Activated naive CD8-positive, alpha-beta T cell treated with anti-CD3 and anti-CD28 coated beads for 36 hours (primary cell): ENCODE results near the gene MATCAP1. TPM values are rescaled to one million over a fixed set of nuclear protein-coding genes. Genes with fewer than 3 reads are reported as not detected.
A peak's percentile ranks its signal among the peaks of the same experiment; 100 is the strongest.

Experiments
- DNase-seq: peaks from one replicate; pipeline ENCODE4 v3.0.0; 2021
- H3K27ac Mint-ChIP-seq: one replicate; pipeline ENCODE4 v1.8.0; 2022; ENCODE audit warnings: mild to moderate bottlenecking, moderate library complexity, mixed read lengths
- H3K27me3 Mint-ChIP-seq: one replicate; pipeline ENCODE4 v1.8.0; 2022; ENCODE audit warnings: mild to moderate bottlenecking, mixed read lengths
- H3K36me3 Mint-ChIP-seq: one replicate; pipeline ENCODE4 v1.8.0; 2021; ENCODE audit warnings: mild to moderate bottlenecking, mixed read lengths
- H3K4me1 Mint-ChIP-seq: one replicate; pipeline ENCODE4 v1.8.0; 2021; ENCODE audit warnings: mixed read lengths
- H3K4me3 Mint-ChIP-seq: one replicate; pipeline ENCODE4 v1.8.0; 2022; ENCODE audit warnings: mild to moderate bottlenecking, moderate library complexity, mixed read lengths
- H3K9me3 Mint-ChIP-seq: one replicate; pipeline ENCODE4 v1.8.0; 2022; ENCODE audit warnings: mixed read lengths
- total RNA-seq, 2 experiments: library from RNA; stranded (reverse); gene quantifications; one replicate each; pipeline ENCODE4 v1.2.3, GENCODE V29; 2021

Gene MATCAP1
- total RNA-seq, 2 experiments from 2014 or later, result 15.8 to 16.7 TPM

- no peak overlapping the region for H3K4me3 Mint-ChIP-seq
- H3K9me3 Mint-ChIP-seq, result no peaks in the 10 kb centered on the region
- H3K36me3 Mint-ChIP-seq, result peaks cover 15% of the 10 kb centered on the region
- H3K4me1 Mint-ChIP-seq, result peaks cover 27% of the 10 kb centered on the region
- peaks cover 65% of the 10 kb centered on the region for H3K27me3 Mint-ChIP-seq
- no peak overlapping the region for H3K27ac Mint-ChIP-seq
- peak; percentile 60 for DNase-seq
These were observed 20.4 kb downstream of the MATCAP1 start for GRCh38 chr16:67163164-67163998.

- Mint-ChIP-seq H3K4me1 (peaks cover 32% of the 10 kb centered on the region), H3K4me3 (peak overlapping the region; percentile 18), H3K27ac (no peak overlapping the region), H3K36me3 (peaks cover 18% of the 10 kb centered on the region), H3K9me3 (no peaks in the 10 kb centered on the region), H3K27me3 (peaks cover 58% of the 10 kb centered on the region)
- no peak for DNase-seq
These were observed 21.1 kb downstream of the MATCAP1 start for GRCh38 chr16:67162506-67163163.

GRCh38 chr16:67161595-67162058, 22.1 kb downstream of the MATCAP1 start:
- Mint-ChIP-seq H3K4me3 (peak overlapping the region; percentile 34), H3K27me3 (peaks cover 47% of the 10 kb centered on the region), H3K27ac (no peak overlapping the region), H3K36me3 (peaks cover 15% of the 10 kb centered on the region), H3K9me3 (no peaks in the 10 kb centered on the region), H3K4me1 (peaks cover 36% of the 10 kb centered on the region)
- no peak for DNase-seq

- Mint-ChIP-seq H3K27ac (peak overlapping the region; percentile 87), H3K4me3 (peak overlapping the region; percentile 85), H3K9me3 (no peaks in the 10 kb centered on the region), H3K4me1 (peaks cover 25% of the 10 kb centered on the region), H3K36me3 (peaks cover 19% of the 10 kb centered on the region), H3K27me3 (peaks cover 28% of the 10 kb centered on the region)
- peak; percentile 85 for DNase-seq
These were observed 24.8 kb downstream of the MATCAP1 start for GRCh38 chr16:67158637-67159600.

- Mint-ChIP-seq H3K9me3 (no peaks in the 10 kb centered on the region), H3K36me3 (peaks cover 21% of the 10 kb centered on the region), H3K4me3 (peak overlapping the region; percentile 85), H3K27me3 (peaks cover 25% of the 10 kb centered on the region), H3K27ac (peak overlapping the region; percentile 85), H3K4me1 (peaks cover 27% of the 10 kb centered on the region)
- no peak for DNase-seq
These were observed 25.7 kb downstream of the MATCAP1 start for GRCh38 chr16:67157892-67158635.

- peaks cover 21% of the 10 kb centered on the region for H3K36me3 Mint-ChIP-seq
- no peak for DNase-seq
These were observed 26.5 kb downstream of the MATCAP1 start for GRCh38 chr16:67157106-67157748.

GRCh38 chr16:67156143-67156844, 27.5 kb downstream of the MATCAP1 start:
- DNase-seq, result no peak
- peaks cover 28% of the 10 kb centered on the region for H3K4me1 Mint-ChIP-seq
- peaks cover 29% of the 10 kb centered on the region for H3K27me3 Mint-ChIP-seq
- no peaks in the 10 kb centered on the region for H3K9me3 Mint-ChIP-seq
- H3K27ac Mint-ChIP-seq, result no peak overlapping the region
- no peak overlapping the region for H3K4me3 Mint-ChIP-seq
- H3K36me3 Mint-ChIP-seq, result peaks cover 15% of the 10 kb centered on the region

More at GRCh38 chr16:67157106-67157748, 26.5 kb downstream of the MATCAP1 start:
- Mint-ChIP-seq H3K4me1 (peaks cover 28% of the 10 kb centered on the region), H3K9me3 (no peaks in the 10 kb centered on the region), H3K27ac (no peak overlapping the region), H3K4me3 (no peak overlapping the region), H3K27me3 (peaks cover 29% of the 10 kb centered on the region)

- peaks cover 29% of the 10 kb centered on the region for H3K27me3 Mint-ChIP-seq
- no peak overlapping the region for H3K27ac Mint-ChIP-seq
- H3K4me3 Mint-ChIP-seq, result peak overlapping the region; percentile 63
- H3K36me3 Mint-ChIP-seq, result peaks cover 13% of the 10 kb centered on the region
- no peaks in the 10 kb centered on the region for H3K9me3 Mint-ChIP-seq
- H3K4me1 Mint-ChIP-seq, result peaks cover 31% of the 10 kb centered on the region
- peak; percentile 87 for DNase-seq
These were observed 28.2 kb downstream of the MATCAP1 start for GRCh38 chr16:67155295-67156142.

- peaks cover 29% of the 10 kb centered on the region for H3K27me3 Mint-ChIP-seq
- H3K27ac Mint-ChIP-seq, result no peak overlapping the region
- H3K36me3 Mint-ChIP-seq, result peaks cover 13% of the 10 kb centered on the region
- DNase-seq, result no peak
- peaks cover 31% of the 10 kb centered on the region for H3K4me1 Mint-ChIP-seq
- H3K9me3 Mint-ChIP-seq, result no peaks in the 10 kb centered on the region
- peak overlapping the region; percentile 63 for H3K4me3 Mint-ChIP-seq
These were observed 29.0 kb downstream of the MATCAP1 start for GRCh38 chr16:67154578-67155294.

GRCh38 chr16:67151431-67152097, 32.2 kb downstream of the MATCAP1 start:
- no peak overlapping the region for H3K27ac Mint-ChIP-seq
- H3K27me3 Mint-ChIP-seq, result peaks cover 40% of the 10 kb centered on the region
- H3K4me1 Mint-ChIP-seq, result peaks cover 15% of the 10 kb centered on the region
- no peak for DNase-seq
- no peaks in the 10 kb centered on the region for H3K9me3 Mint-ChIP-seq
- peaks cover 26% of the 10 kb centered on the region for H3K36me3 Mint-ChIP-seq
- peak overlapping the region; percentile 66 for H3K4me3 Mint-ChIP-seq

GRCh38 chr16:67150833-67151396, 32.8 kb downstream of the MATCAP1 start, which contains the start of gene B3GNT9:
Gene B3GNT9 (minus strand): TSS chr16:67150998. CDS start chr16:67150485, 513 bp downstream.
- H3K9me3 Mint-ChIP-seq, result no peaks in the 10 kb centered on the region
- H3K36me3 Mint-ChIP-seq, result peaks cover 31% of the 10 kb centered on the region
- H3K27me3 Mint-ChIP-seq, result peaks cover 38% of the 10 kb centered on the region
- no peak for DNase-seq
- H3K4me3 Mint-ChIP-seq, result peak within 1 kb of the TSS; percentile 66
- H3K4me1 Mint-ChIP-seq, result peaks cover 10% of the 10 kb centered on the region
- no peak within 1 kb of the TSS for H3K27ac Mint-ChIP-seq
